ENCODE data around the gene NUDT12. TPM values are rescaled to one million over a fixed set of nuclear protein-coding genes. Genes with fewer than 3 reads are reported as not detected.

NUDT12 gene
- total and polyA plus RNA-seq, 2 donors from 2014 or later = 12.7 to 14.0 TPM

DNA sequence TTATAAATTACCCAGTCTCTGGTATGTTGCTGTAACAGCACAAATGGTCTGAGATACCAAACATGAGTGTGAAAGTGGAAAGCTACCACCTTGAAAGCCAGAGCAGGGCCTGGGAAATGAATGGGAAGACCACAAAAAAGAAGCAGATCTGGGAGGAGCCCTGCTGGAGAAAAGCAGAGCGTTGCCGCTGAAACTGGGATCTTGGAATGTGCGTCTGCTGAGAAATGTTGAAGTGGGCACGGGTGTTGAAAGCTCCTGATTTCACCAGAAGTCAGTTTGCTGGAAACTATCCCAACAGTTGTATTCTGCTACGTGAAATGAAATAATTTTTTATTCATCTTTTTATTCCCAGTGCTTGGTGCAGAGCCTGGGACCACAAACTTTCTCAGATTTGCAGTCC is 40.0 kb downstream of the NUDT12 start:
- Histone ChIP-seq H3K9ac (ENCODE audit: low read length in 3 of 3) (no peak overlapping the region), H3K27ac (ENCODE audit: low read depth in 2 of 2, low read length in 2 of 2) (no peak overlapping the region), H3K4me1 (ENCODE audit: control insufficient read depth in 2 of 3, insufficient read depth in 2 of 3, low read depth in 1 of 3, low read length in 3 of 3) (no peaks in the 10 kb centered on the region), H3K4me3 (ENCODE audit: low read length in 3 of 3) (no peak overlapping the region), H3K9me3 (ENCODE audit: control insufficient read depth in 2 of 3, insufficient read depth in 1 of 3, low read length in 3 of 3) (no peaks in the 10 kb centered on the region), H3K27me3 (ENCODE audit: control insufficient read depth, insufficient read depth, low read length) (no peaks in the 10 kb centered on the region), H3K36me3 (ENCODE audit: control insufficient read depth in 2 of 3, insufficient read depth in 3 of 3, low read length in 3 of 3) (no peaks in the 10 kb centered on the region)
- TF ChIP-seq, protein P1, sequence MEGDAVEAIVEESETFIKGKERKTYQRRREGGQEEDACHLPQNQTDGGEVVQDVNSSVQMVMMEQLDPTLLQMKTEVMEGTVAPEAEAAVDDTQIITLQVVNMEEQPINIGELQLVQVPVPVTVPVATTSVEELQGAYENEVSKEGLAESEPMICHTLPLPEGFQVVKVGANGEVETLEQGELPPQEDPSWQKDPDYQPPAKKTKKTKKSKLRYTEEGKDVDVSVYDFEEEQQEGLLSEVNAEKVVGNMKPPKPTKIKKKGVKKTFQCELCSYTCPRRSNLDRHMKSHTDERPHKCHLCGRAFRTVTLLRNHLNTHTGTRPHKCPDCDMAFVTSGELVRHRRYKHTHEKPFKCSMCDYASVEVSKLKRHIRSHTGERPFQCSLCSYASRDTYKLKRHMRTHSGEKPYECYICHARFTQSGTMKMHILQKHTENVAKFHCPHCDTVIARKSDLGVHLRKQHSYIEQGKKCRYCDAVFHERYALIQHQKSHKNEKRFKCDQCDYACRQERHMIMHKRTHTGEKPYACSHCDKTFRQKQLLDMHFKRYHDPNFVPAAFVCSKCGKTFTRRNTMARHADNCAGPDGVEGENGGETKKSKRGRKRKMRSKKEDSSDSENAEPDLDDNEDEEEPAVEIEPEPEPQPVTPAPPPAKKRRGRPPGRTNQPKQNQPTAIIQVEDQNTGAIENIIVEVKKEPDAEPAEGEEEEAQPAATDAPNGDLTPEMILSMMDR (IDR thresholded peaks at IDR 0.05; ENCODE audit: borderline replicate concordance, extremely low read depth, insufficient read depth) = no peak
- FAIRE-seq (no peak), DNase-seq (no peak)
- intact Hi-C loops (cut with DNase I) = no loop called here

DNA sequence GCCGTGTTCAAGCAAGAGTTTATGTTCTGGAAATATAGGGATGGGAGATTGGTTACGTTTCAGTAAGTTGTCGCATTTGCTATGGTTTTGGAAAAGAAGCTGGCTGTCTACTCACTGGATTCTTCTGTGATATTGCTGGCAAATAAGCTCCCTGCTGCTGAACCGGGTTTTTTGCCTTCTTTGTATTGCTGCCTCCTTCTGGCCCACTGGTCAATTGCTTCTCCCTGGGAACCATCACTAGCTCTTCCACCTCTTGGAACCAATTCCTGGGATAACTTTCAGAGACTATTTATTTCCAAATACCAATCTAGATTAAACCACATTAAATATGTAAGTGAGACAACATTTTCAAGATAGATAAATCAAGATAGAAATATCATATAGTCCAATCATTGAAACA is 43.0 kb downstream of the NUDT12 start:
- Histone ChIP-seq H3K4me1 (ENCODE audit: control insufficient read depth in 2 of 3, insufficient read depth in 2 of 3, low read depth in 1 of 3, low read length in 3 of 3) (no peaks in the 10 kb centered on the region), H3K9me3 (ENCODE audit: control insufficient read depth in 2 of 3, insufficient read depth in 1 of 3, low read length in 3 of 3) (no peaks in the 10 kb centered on the region), H3K27me3 (ENCODE audit: control insufficient read depth, insufficient read depth, low read length) (no peaks in the 10 kb centered on the region), H3K4me3 (ENCODE audit: low read length in 3 of 3) (no peak overlapping the region), H3K27ac (ENCODE audit: low read depth in 2 of 2, low read length in 2 of 2) (no peak overlapping the region), H3K36me3 (ENCODE audit: control insufficient read depth in 2 of 3, insufficient read depth in 3 of 3, low read length in 3 of 3) (no peaks in the 10 kb centered on the region), H3K9ac (ENCODE audit: low read length in 3 of 3) (no peak overlapping the region)
- FAIRE-seq (no peak), DNase-seq (no peak)
- intact Hi-C loops (cut with DNase I) = no loop called here
- TF ChIP-seq, protein P1 (IDR thresholded peaks at IDR 0.05; ENCODE audit: borderline replicate concordance, extremely low read depth, insufficient read depth) = no peak

DNA sequence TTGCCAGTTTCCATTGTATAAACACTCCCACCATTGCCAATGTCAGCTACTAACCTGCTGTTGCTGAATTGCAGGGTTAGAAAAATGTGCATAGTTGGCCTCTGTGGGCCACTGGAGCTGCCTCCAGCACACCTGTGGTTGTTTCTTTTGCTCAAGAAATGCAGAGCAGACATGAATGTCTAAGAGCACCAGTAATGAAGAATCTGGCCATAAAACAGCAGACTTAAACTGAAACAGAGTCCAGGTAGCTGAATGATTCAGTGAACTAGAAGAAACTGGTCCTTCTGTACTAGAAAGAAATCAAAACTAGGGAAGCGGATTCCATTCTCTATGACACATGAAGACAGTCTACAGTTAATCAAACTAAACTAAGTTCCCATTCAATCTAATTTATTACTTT is 48.2 kb downstream of the NUDT12 start:
- intact Hi-C loops (cut with DNase I) = no loop called here
- Histone ChIP-seq H3K9ac (ENCODE audit: low read length in 3 of 3) (no peak overlapping the region), H3K36me3 (ENCODE audit: control insufficient read depth in 2 of 3, insufficient read depth in 3 of 3, low read length in 3 of 3) (no peaks in the 10 kb centered on the region), H3K4me3 (ENCODE audit: low read length in 3 of 3) (no peak overlapping the region), H3K27me3 (ENCODE audit: control insufficient read depth, insufficient read depth, low read length) (no peaks in the 10 kb centered on the region), H3K4me1 (ENCODE audit: control insufficient read depth in 2 of 3, insufficient read depth in 2 of 3, low read depth in 1 of 3, low read length in 3 of 3) (peaks cover 0 to 4% (median 0%) of the 10 kb centered on the region in 3 donors), H3K9me3 (ENCODE audit: control insufficient read depth in 2 of 3, insufficient read depth in 1 of 3, low read length in 3 of 3) (no peaks in the 10 kb centered on the region), H3K27ac (ENCODE audit: low read depth in 2 of 2, low read length in 2 of 2) (no peak overlapping the region)
- FAIRE-seq (no peak), DNase-seq (no peak)
- TF ChIP-seq, protein P1 (IDR thresholded peaks at IDR 0.05; ENCODE audit: borderline replicate concordance, extremely low read depth, insufficient read depth) = no peak

DNA sequence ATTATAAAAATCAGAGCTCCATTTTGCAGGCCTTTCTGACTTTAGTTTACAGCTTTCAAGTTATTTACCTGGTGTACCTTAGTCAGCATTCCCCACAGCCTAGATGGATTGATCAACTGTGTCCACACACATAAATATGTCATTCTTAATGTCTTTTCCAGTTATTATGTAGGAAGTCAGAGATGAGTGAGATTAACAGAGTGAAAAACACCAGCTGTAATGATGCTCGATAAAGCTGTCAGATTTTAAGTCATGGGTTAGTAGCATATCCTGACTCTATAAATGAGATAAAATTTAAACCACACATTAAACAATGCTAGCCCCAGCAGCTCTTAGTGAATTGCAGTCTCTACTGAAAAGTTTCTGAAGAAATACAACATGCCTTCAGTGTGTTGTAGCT is 48.9 kb downstream of the NUDT12 start:
- intact Hi-C loops (cut with DNase I) = no loop called here
- FAIRE-seq = no peak
- peak in 2 of 5 donors; percentile 66 to 77 for DNase-seq

More for the DNA sequence above, 48.9 kb downstream of the NUDT12 start:
- H3K9ac ChIP-seq (ENCODE audit: low read length in 3 of 3) = no peak overlapping the region
- no peaks in the 10 kb centered on the region for H3K36me3 ChIP-seq (ENCODE audit: control insufficient read depth in 2 of 3, insufficient read depth in 3 of 3, low read length in 3 of 3)
- H3K27me3 ChIP-seq (ENCODE audit: control insufficient read depth, insufficient read depth, low read length) = no peaks in the 10 kb centered on the region
- no peaks in the 10 kb centered on the region for H3K9me3 ChIP-seq (ENCODE audit: control insufficient read depth in 2 of 3, insufficient read depth in 1 of 3, low read length in 3 of 3)
- no peak overlapping the region for H3K27ac ChIP-seq (ENCODE audit: low read depth in 2 of 2, low read length in 2 of 2)
- TF ChIP-seq, protein P1 (IDR thresholded peaks at IDR 0.05; ENCODE audit: borderline replicate concordance, extremely low read depth, insufficient read depth) = no peak
- no peak overlapping the region for H3K4me3 ChIP-seq (ENCODE audit: low read length in 3 of 3)
- H3K4me1 ChIP-seq (ENCODE audit: control insufficient read depth in 2 of 3, insufficient read depth in 2 of 3, low read depth in 1 of 3, low read length in 3 of 3) = peaks cover 0 to 4% (median 0%) of the 10 kb centered on the region in 3 donors

Data from kidney (tissue), 14 donors.